Central memory CD8-positive, alpha-beta T cell (primary cell): ENCODE measurements around the gene PBRM1.

Experiments
- ATAC-seq: fragments of 150-1000 bp; cut with Tn5 transposase; replicated peaks from 2 replicates; pipeline ENCODE4 v1.10.0; 2022; ENCODE audit warnings: mild to moderate bottlenecking, moderate FRiP score, moderate number of reproducible peaks; ENCODE audit not compliant: poor library complexity, severe bottlenecking; ENCODE audit errors: extremely low read depth
- DNase-seq, 2 donors: peaks; one replicate each; pipeline ENCODE4 v3.0.0; 2021; ENCODE audit warnings: low spot score in 2 of 2
- H3K27ac Mint-ChIP-seq: one replicate; pipeline ENCODE4 v1.8.0; 2022; ENCODE audit warnings: low read depth, mild to moderate bottlenecking, moderate library complexity, mixed read lengths
- H3K27me3 Mint-ChIP-seq: one replicate; pipeline ENCODE4 v1.8.0; 2022; ENCODE audit warnings: mixed read lengths
- H3K36me3 Mint-ChIP-seq: one replicate; pipeline ENCODE4 v1.8.0; 2022; ENCODE audit warnings: mild to moderate bottlenecking, moderate library complexity, mixed read lengths; ENCODE audit not compliant: insufficient read depth
- H3K4me1 Mint-ChIP-seq: one replicate; pipeline ENCODE4 v1.8.0; 2022; ENCODE audit warnings: mixed read lengths
- H3K4me3 Mint-ChIP-seq: one replicate; pipeline ENCODE4 v1.8.0; 2022; ENCODE audit warnings: mild to moderate bottlenecking, moderate library complexity, mixed read lengths
- H3K9me3 Mint-ChIP-seq: one replicate; pipeline ENCODE4 v1.8.0; 2022; ENCODE audit warnings: mixed read lengths

The PBRM1 gene

GRCh38 chr3:52525680-52526561 is 159.8 kb downstream of the PBRM1 start:
- no peak overlapping the region for H3K27ac Mint-ChIP-seq
- no peak for ATAC-seq

GRCh38 chr3:52524752-52525679 is 160.7 kb downstream of the PBRM1 start:
- Mint-ChIP-seq H3K9me3 (no peaks in the 10 kb centered on the region), H3K4me1 (no peaks in the 10 kb centered on the region), H3K4me3 (no peak overlapping the region), H3K27me3 (no peaks in the 10 kb centered on the region), H3K27ac (no peak overlapping the region), H3K36me3 (peaks cover 2% of the 10 kb centered on the region)
- DNase-seq (no peak), ATAC-seq (no peak)

More at GRCh38 chr3:52525680-52526561, 159.8 kb downstream of the PBRM1 start:
- peaks cover 2% of the 10 kb centered on the region for H3K36me3 Mint-ChIP-seq
- no peak for DNase-seq
- no peaks in the 10 kb centered on the region for H3K27me3 Mint-ChIP-seq
- no peaks in the 10 kb centered on the region for H3K4me1 Mint-ChIP-seq
- H3K4me3 Mint-ChIP-seq: no peak overlapping the region
- no peaks in the 10 kb centered on the region for H3K9me3 Mint-ChIP-seq

GRCh38 chr3:52524258-52524751 is 161.4 kb downstream of the PBRM1 start:
- Mint-ChIP-seq H3K27me3 (no peaks in the 10 kb centered on the region), H3K4me1 (no peaks in the 10 kb centered on the region), H3K9me3 (no peaks in the 10 kb centered on the region), H3K36me3 (peaks cover 2% of the 10 kb centered on the region), H3K27ac (no peak overlapping the region), H3K4me3 (no peak overlapping the region)
- ATAC-seq (no peak), DNase-seq (no peak)

DNA sequence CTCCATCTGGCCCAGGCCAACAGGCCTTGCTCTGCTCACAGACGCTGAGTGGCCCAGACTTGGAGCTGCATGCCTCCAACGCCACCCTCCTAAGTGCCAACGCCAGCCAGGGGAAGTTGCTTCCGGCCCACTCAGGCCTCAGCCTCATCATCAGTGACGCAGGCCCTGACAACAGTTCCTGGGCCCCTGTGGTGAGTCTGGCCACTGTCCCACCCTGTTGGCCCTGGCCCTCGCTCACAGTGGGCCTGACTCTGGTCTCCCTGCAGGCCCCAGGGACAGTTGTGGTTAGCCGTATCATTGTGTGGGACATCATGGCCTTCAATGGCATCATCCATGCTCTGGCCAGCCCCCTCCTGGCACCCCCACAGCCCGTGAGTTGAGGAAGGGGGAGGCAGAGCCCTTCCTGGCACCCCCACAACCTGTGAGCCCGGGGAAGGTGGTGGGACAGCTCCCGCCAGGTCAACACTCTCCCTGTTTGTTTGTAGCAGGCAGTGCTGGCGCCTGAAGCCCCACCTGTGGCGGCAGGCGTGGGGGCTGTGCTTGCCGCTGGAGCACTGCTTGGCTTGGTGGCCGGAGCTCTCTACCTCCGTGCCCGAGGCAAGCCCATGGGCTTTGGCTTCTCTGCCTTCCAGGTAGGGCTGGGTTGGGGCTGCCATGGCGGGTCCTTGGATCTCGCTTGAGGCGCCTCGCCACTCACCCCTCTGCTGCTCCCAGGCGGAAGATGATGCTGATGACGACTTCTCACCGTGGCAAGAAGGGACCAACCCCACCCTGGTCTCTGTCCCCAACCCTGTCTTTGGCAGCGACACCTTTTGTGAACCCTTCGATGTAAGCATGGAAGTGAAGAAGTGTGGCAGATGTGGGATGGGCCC is 162.1 kb downstream of the PBRM1 start:
- Mint-ChIP-seq H3K4me1 (no peaks in the 10 kb centered on the region), H3K27me3 (no peaks in the 10 kb centered on the region), H3K9me3 (no peaks in the 10 kb centered on the region), H3K36me3 (peaks cover 2% of the 10 kb centered on the region), H3K27ac (no peak overlapping the region), H3K4me3 (no peak overlapping the region)
- ATAC-seq (no peak), DNase-seq (no peak)

DNA sequence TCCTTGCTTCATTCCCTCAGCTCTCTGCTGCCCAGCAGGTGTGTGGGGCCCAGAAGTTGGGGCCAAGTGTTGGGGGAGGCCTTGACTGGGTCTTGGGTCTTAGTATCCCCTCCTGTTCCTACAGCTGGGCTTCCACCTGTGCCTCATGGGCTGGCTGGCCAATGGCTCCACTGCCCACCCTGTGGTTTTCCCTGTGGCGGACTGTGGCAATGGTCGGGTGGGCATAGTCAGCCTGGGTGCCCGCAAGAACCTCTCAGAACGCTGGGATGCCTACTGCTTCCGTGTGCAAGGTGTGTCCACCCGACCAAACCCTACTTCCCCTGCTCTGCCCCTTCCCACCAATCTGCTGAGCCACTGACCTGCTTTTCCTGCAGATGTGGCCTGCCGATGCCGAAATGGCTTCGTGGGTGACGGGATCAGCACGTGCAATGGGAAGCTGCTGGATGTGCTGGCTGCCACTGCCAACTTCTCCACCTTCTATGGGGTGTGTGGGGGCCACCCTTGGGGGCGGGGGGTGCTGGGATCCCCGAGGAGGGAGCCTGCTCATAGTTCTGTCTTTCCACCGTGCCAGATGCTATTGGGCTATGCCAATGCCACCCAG is 163.0 kb downstream of the PBRM1 start:
- Mint-ChIP-seq H3K9me3 (no peaks in the 10 kb centered on the region), H3K36me3 (peaks cover 2% of the 10 kb centered on the region), H3K4me1 (no peaks in the 10 kb centered on the region), H3K27me3 (no peaks in the 10 kb centered on the region), H3K4me3 (no peak overlapping the region), H3K27ac (no peak overlapping the region)
- DNase-seq (no peak), ATAC-seq (no peak)

GRCh38 chr3:52521881-52522650 is 163.6 kb downstream of the PBRM1 start:
- ATAC-seq (no peak), DNase-seq (no peak)
- H3K27me3 Mint-ChIP-seq: no peaks in the 10 kb centered on the region
- no peaks in the 10 kb centered on the region for H3K4me1 Mint-ChIP-seq
- H3K27ac Mint-ChIP-seq: no peak overlapping the region
- H3K36me3 Mint-ChIP-seq: peaks cover 2% of the 10 kb centered on the region
- H3K9me3 Mint-ChIP-seq: no peaks in the 10 kb centered on the region
- no peak overlapping the region for H3K4me3 Mint-ChIP-seq

- Mint-ChIP-seq H3K4me3 (no peak overlapping the region), H3K27ac (no peak overlapping the region), H3K36me3 (peaks cover 2% of the 10 kb centered on the region), H3K9me3 (no peaks in the 10 kb centered on the region), H3K4me1 (no peaks in the 10 kb centered on the region), H3K27me3 (no peaks in the 10 kb centered on the region)
- DNase-seq (no peak), ATAC-seq (no peak)
Observed at GRCh38 chr3:52521488-52521824, 164.3 kb downstream of the PBRM1 start.

DNA sequence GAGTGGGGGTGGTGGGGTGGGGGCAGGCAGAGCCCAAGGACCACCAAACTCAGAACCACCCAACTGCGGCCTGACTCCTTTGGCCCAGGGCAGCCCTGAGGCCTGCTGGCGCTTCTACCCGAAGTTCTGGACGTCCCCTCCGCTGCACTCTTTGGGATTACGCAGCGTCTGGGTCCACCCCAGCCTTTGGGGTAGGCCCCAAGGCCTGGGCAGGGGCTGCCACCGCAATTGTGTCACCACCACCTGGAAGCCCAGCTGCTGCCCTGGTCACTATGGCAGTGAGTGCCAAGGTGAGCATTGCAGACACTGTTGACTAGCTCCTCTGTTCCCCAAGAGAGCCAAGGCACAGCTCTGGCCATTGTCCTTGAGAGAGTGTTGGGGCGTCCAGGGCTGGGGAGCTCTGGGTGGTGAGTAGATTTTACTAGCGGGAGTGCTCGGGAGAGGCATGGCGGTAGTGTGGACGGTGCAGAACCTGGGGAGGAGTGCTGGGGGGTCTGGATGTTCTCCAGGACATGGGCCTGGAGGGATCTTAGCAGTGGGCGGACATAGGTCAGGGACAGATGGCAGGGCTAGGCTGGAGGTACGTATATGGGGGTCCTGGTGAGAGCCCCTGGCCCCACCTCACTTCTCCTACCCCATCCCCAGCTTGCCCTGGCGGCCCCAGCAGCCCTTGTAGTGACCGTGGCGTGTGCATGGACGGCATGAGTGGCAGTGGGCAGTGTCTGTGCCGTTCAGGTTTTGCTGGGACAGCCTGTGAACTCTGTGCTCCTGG is 164.8 kb downstream of the PBRM1 start:
- Mint-ChIP-seq H3K4me1 (no peaks in the 10 kb centered on the region), H3K27ac (no peak overlapping the region), H3K27me3 (no peaks in the 10 kb centered on the region), H3K36me3 (peaks cover 2% of the 10 kb centered on the region), H3K9me3 (no peaks in the 10 kb centered on the region), H3K4me3 (no peak overlapping the region)
- ATAC-seq (no peak), DNase-seq (no peak)

DNA sequence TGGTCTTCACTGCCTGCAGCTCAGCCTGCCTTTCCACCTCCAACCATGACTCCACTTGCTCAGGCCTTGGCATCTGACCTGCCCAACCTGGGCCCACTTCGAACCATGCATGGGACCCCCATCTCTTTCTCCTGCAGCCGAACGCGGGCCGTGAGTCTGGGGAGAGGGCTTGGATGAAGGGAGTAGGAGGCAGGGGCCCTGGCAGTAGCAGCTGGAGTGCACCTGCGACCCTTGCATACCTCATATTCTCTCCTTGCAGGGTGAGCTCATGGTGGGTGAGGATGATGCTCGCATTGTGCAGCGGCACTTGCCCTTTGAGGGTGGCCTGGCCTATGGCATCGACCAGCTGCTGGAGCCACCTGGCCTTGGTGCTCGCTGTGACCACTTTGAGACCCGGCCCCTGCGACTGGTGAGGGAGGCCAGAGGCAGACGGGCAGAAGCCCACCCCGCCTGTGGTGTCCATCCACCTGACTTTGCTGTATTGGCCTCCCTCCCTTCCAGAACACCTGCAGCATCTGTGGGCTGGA is 165.5 kb downstream of the PBRM1 start:
- no peak for DNase-seq
- Mint-ChIP-seq H3K9me3 (no peaks in the 10 kb centered on the region), H3K4me3 (no peak overlapping the region), H3K27me3 (no peaks in the 10 kb centered on the region), H3K36me3 (peaks cover 2% of the 10 kb centered on the region), H3K4me1 (no peaks in the 10 kb centered on the region), H3K27ac (no peak overlapping the region)
- ATAC-seq: no peak

DNA sequence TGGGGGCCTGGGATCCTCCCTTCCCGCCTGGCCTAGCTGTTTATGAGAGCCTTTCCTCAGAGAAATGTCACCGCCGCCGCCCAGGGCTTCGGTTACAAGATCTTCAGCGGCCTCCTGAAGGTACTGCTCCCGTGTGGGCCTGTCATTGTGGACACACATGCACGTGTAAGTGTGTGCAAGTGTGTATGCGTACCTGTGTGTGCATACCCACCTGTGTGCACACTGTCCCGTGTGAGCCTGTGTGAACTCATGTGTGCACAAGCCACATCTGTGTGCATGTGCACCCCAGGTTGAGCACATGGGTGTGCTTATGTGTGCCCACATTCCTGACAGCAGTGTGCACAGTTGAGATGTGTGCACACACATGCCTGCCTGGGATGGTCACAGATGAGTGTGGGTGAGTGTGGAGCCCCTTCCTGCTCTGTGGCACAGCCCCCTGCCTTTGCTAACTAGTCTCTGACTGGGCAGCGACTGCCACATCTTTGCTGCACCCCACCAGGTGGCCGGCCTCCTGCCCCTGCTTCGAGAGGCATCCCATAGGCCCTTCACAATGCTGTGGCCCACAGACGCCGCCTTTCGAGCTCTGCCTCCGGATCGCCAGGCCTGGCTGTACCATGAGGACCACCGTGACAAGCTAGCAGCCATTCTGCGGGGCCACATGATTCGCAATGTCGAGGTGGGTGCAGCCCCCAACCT is 166.1 kb downstream of the PBRM1 start:
- Mint-ChIP-seq H3K4me1 (no peaks in the 10 kb centered on the region), H3K36me3 (peaks cover 2% of the 10 kb centered on the region), H3K27me3 (no peaks in the 10 kb centered on the region), H3K4me3 (no peak overlapping the region), H3K9me3 (no peaks in the 10 kb centered on the region), H3K27ac (no peak overlapping the region)
- ATAC-seq: no peak
- no peak for DNase-seq
